ENCODE results near the gene FAAP100. TPM values are rescaled to one million over a fixed set of nuclear protein-coding genes. Genes with fewer than 3 reads are reported as not detected.
"Not testable (repeated sequence)": the region's sequence is repeated elsewhere in the genome, so short reads cannot be mapped to it uniquely, and the experiment has no call there.

FAAP100 gene
- total RNA-seq, 1 donor from 2014 or later = 13.9 TPM

DNA sequence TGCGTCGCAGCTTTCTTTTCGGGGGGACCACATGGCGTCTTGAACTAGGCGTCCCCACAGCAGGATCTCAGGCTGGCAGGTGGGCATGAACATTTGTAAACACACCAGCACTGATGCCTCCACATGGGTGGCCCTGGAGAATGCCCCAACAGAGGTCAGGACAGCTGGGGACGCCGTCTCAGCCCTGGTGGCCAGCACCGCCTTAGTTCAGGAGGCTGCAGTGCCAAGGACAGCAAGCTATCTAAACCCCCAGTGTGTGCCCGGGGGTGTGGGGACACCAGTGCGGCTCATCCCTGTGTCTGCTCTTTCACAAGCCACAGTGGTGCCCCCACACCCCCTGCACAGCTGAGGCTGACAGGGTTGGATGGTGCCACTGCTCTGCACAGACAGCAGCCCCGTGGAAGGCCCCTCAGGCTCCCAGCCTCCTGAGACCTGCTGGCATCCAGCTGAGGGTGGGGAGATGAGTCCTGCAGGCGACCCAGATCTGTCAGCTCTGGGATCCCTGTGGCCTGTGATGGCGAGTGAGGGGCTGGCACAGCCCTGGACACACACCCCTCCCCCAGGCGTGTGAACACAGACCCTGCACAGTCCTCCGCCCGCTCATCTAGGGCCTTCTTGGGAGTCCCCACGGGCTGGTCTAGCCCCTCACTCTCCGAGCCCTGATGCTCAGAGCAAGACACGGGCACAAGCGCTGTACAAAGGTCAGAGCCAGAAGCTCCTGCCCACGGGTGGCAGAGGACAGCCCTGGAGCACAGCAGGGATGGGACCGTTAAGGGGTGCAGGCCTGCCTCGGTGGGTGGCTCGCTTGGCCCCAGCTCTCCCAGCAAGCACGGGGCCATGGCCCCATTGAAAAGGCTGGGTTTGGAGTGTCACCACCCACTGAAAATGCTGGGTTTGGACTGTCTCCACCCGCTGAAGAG is 13.2 kb downstream of the FAAP100 start:
- DNase-seq (ENCODE audit: low read depth in 2 of 2) = no peak

- DNase-seq (ENCODE audit: low read depth in 2 of 2) = no peak
Observed at GRCh38 chr17:81537856-81538555, 14.1 kb downstream of the FAAP100 start.

- peak in 1 of 2 donors; percentile 68 for DNase-seq (ENCODE audit: low read depth in 2 of 2)
Observed at GRCh38 chr17:81537343-81537855, 14.8 kb downstream of the FAAP100 start.

DNA sequence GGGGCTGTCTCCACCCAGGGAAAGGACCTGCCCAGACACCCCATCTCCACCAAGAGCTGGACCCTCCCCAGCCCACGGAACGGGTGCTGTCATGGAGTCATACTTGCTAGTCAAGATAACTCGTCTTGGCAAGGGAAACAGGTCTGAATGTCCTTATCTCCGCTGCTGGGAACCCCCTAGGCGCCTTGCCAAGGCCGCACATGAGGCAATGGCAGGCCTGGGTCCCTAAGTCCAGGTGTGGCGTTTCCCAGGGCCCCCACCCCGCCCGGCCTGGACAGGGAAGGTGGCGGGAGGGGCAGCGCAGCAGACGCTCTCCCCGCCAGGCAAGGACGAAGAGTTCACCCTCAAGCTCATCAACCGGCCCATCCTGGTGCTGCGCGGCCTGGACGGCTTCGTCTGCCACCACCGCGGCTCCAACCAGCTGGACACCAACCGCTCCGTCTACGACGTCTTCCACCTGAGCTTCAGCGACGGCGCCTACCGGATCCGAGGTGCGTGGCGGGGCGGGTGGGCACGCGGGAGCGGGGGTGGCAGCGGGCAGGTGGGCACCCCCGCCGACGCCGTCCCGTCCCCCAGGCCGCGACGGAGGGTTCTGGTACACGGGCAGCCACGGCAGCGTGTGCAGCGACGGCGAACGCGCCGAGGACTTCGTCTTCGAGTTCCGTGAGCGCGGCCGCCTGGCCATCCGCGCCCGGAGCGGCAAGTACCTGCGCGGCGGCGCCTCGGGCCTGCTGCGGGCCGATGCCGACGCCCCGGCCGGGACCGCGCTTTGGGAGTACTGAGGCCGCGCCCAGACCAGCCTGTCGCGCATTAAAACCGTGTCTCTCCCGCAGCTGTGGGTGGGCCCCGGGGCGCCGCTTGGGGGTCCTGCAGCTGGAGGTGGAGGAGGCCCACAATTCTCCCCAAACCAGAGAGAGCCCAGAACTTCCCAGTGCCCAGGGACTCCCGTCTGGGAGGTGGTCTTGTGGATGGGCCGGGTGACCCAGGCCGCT is 15.6 kb downstream of the FAAP100 start:
- DNase-seq (ENCODE audit: low read depth in 2 of 2) = peak in 1 of 2 donors; percentile 15

- no peak for DNase-seq (ENCODE audit: low read depth in 2 of 2)
Observed at GRCh38 chr17:81535480-81536298, 16.5 kb downstream of the FAAP100 start.

- DNase-seq (ENCODE audit: low read depth in 2 of 2) = no peak
Observed at GRCh38 chr17:81535007-81535328, 17.2 kb downstream of the FAAP100 start.

DNA sequence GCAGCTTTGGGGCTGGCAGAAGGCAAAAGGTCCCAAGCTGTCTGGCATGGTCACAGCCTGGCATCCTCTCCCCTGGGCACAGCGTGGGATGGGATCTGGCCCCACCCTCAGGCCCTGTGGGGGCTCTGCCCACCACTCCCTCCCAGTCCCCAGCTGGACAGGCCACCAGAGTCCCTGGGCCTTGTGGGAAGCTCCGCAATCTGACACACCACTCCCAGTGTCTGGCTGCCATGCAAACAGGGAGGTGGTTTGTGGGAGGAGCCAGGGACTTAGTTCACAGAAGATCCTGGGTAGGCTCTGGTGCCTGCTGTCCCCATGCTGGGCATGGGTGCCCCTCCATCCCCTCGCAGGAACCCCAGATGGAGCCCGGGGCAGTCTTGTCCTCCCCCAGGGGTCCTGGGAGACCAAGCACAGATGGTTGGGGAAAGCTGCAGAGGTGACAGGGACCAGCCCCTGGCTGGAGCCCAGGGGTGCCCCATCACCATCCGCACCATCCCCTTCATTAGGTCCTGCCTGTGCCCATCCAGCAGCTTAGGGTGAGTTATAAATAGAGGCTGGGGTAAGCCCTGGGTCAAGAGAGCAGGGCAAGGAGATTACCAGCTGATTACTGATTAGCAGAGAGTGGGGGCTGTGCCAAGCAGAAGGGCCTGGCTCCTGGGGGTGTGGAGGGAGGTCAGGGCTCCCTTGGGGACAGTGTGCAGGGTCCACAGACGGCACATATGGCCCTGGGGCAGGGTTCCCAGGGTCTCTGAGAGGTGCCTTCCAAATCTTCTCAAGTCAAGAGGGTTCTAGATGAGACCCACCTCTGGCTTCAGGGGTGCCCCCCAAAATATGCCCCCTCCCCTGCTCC is 17.8 kb downstream of the FAAP100 start:
- DNase-seq (ENCODE audit: low read depth in 2 of 2) = no peak

GRCh38 chr17:81533339-81534141 is 18.6 kb downstream of the FAAP100 start:
- DNase-seq (ENCODE audit: low read depth in 2 of 2) = no peak

DNA sequence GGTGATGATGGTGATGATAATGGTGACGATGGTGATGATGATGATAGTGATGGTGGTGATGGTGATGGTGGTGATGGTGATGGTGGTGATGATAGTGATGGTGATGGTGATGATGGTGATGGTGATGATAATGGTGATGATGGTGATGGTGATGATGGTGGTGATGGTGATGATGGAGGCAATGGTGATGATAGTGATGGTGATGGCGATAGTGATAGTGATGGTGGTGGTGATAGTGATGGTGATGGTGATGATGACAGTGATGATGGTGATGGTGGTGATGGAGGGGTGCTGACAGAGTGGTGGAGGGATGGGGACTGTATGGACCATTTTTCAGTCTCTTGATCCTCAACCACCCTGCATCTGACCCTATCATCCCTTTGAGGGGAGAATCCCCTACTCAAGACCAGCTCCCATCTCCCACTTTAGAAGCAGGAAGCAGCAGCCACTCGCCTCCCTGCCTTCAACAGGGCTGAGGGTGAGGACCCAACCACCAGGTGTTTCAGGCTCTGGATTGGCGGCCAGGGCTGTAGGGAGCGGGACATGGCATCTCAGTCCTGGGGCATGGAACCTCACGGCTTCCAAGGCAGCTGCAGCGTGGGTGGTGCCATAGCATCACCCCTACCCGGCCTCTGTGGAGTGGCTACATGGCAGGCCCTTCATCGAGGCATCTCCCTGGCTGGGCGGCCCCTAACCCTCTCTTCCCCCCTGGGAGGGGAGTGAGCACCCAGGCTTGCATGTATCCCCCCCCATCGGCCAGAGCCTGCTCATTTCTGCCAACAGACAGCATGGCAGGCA is 19.5 kb downstream of the FAAP100 start:
- DNase-seq (ENCODE audit: low read depth in 2 of 2) = no peak

GRCh38 chr17:81531998-81532404 is 20.2 kb downstream of the FAAP100 start:
- not testable (repeated sequence) for DNase-seq (ENCODE audit: low read depth in 2 of 2)

- DNase-seq (ENCODE audit: low read depth in 2 of 2) = not testable (repeated sequence)
Observed at GRCh38 chr17:81531013-81531412, 21.1 kb downstream of the FAAP100 start.

GRCh38 chr17:81529437-81529803 is 22.7 kb downstream of the FAAP100 start:
- no peak for DNase-seq (ENCODE audit: low read depth in 2 of 2)

GRCh38 chr17:81528651-81529436 is 23.3 kb downstream of the FAAP100 start:
- no peak for DNase-seq (ENCODE audit: low read depth in 2 of 2)

DNA sequence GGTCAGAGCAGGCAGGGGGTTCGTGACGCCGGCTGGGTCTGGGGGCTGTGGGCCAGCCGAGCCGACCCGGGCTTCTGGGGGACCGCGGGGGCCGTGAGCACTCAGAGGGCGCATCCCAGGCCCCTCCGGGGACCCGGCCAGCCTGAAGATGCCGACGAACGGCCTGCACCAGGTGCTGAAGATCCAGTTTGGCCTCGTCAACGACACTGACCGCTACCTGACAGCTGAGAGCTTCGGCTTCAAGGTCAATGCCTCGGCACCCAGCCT is 23.8 kb downstream of the FAAP100 start:
- DNase-seq (ENCODE audit: low read depth in 2 of 2) = no peak

DNA sequence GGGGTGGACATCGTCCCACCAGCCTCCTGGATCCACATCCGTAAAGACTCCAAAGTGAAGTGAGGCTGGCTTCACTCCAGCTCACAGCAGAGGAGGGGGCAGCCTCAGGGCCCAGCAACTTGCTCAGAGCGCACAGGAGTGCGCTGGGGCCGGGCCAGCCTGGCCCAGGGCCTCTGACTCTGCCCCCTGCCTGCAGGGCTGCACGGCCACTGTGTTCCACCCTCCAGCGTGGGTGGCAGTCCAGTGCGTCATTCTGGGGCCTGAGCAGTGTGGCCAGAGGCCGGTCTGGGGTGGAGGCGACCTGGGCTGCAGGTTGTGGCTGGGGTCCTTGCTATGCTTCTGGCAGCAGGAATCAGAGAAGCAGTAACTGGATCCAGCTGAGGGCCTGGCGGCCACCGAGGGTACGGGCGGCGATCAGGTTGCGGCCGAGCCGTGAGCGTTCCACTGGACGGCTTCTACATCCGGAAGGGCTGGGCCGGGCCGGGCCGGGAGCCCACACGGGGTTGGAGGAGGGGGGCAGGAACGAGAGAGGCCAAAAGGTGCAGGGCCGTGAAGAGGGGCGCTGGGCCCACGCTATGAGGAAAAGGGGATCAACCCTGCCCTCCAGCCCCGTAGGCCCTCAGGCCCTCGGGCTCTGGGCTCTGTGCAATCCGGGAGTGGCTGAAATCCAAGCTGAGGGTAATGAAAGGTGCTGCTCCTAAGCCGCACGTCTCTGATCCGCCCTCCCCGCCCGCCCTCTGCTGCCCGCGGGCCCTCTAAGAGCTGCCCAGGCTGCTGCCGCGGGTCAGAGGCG is 24.4 kb downstream of the FAAP100 start, which contains the start of gene FSCN2:
FSCN2 (plus strand) TSS at position 787 of the 793 bp plus-strand sequence. CDS start 155 bp downstream, outside the sequence.
- peak in 1 of 2 donors; percentile 38 for DNase-seq (ENCODE audit: low read depth in 2 of 2)

All from lung microvascular endothelial cell (primary cell).